ENCODE results near the gene EIF3A. TPM values are rescaled to one million over a fixed set of nuclear protein-coding genes. Genes with fewer than 3 reads are reported as not detected.

Gene EIF3A
- total and polyA plus RNA-seq, 2 of the 8 experiments (the other 6 are each of a cell fraction or from before 2014, with no cell fraction given) = 26.8 to 209 TPM

- no peak overlapping the region for H3K9ac ChIP-seq (replicated peaks in 1 of 4; ENCODE audit: extremely low read depth in 1 of 4, low read depth in 3 of 4, low read length in 3 of 4)
- no peaks in the 10 kb centered on the region for H3K27me3 ChIP-seq (replicated peaks in 1 of 4; ENCODE audit: control insufficient read depth in 3 of 4, extremely low read depth in 1 of 4, insufficient read depth in 3 of 4, low read length in 3 of 4)
- no peaks in the 10 kb centered on the region for H3K36me3 ChIP-seq (ENCODE audit: control insufficient read depth in 2 of 4, insufficient read depth in 4 of 4, low read length in 3 of 4)
- no peak overlapping the region for H3K27ac ChIP-seq (ENCODE audit: low read depth, low read length)
- H4K5ac ChIP-seq (ENCODE audit: insufficient read length, low read depth, low read length) = no peak overlapping the region
- no peak for FAIRE-seq
- no peak overlapping the region for H3K56ac ChIP-seq (replicated peaks; ENCODE audit: insufficient read length, low read depth, low read length)
- CTCF ChIA-PET (ENCODE audit: partially characterized antibody) = interaction anchor here (1.1 kb wide), 1 partner anchor 158 kb away, joined by 3 read pairs; no protein-coding TSS in a partner anchor
- no peak overlapping the region for H3K23ac ChIP-seq (ENCODE audit: insufficient read length)
- no peak for TF ChIP-seq SUZ12 (IDR thresholded peaks at IDR 0.05; ENCODE audit: low read length)
- H3K79me2 ChIP-seq (ENCODE audit: control insufficient read depth in 1 of 2, insufficient read depth in 2 of 2, low read length in 2 of 2) = no peaks in the 10 kb centered on the region
- H2AFZ ChIP-seq (ENCODE audit: low read length) = no peak overlapping the region
- no peak overlapping the region for H2BK15ac ChIP-seq (ENCODE audit: low read length)
- H3K4me3 ChIP-seq (ENCODE audit: extremely low read depth in 1 of 4, insufficient read depth in 2 of 4, low read depth in 3 of 4, low read length in 4 of 4) = no peak overlapping the region
- H2BK5ac ChIP-seq (ENCODE audit: low read depth, low read length) = no peak overlapping the region
- no peak overlapping the region for H2BK20ac ChIP-seq (ENCODE audit: low read length)
- H4K91ac ChIP-seq (replicated peaks; ENCODE audit: insufficient read length, low read length) = no peak overlapping the region
- POLR2A ChIA-PET (ENCODE audit: partially characterized antibody) = no interaction called here
- peaks cover 0 to 3% (median 3%) of the 10 kb centered on the region in 4 experiments; a peak in 2 of 7 replicates for H3K4me1 ChIP-seq (replicated peaks in 1 of 4; ENCODE audit: control insufficient read depth in 3 of 4, insufficient read depth in 4 of 4, low read length in 3 of 4)
- H2BK12ac ChIP-seq (ENCODE audit: low read depth, low read length) = no peak overlapping the region
- no peak overlapping the region for H3K14ac ChIP-seq (ENCODE audit: insufficient read length)
- no peak overlapping the region for H4K8ac ChIP-seq (ENCODE audit: extremely low read depth, insufficient read depth, low read length)
- no peak overlapping the region for H2AK5ac ChIP-seq (ENCODE audit: low read depth, low read length)
- H2BK120ac ChIP-seq (replicated peaks; ENCODE audit: low read depth, low read length) = no peak overlapping the region
- H3K18ac ChIP-seq (ENCODE audit: extremely low read depth, low read length) = no peak overlapping the region
- no peaks in the 10 kb centered on the region for H4K20me1 ChIP-seq (replicated peaks in 1 of 2; ENCODE audit: control insufficient read depth in 1 of 2, insufficient read depth in 2 of 2, low read length in 2 of 2)
- H3K4ac ChIP-seq (replicated peaks; ENCODE audit: insufficient read length, low read depth, low read length) = no peak overlapping the region
- no peaks in the 10 kb centered on the region for H3K79me1 ChIP-seq (ENCODE audit: low read depth, low read length)
- DNase-seq (ENCODE audit: low read depth in 1 of 2, low spot score in 2 of 2) = no peak
- no peak overlapping the region for H3K4me2 ChIP-seq (ENCODE audit: insufficient read depth in 1 of 2, low read depth in 2 of 2, low read length in 2 of 2)
- H3K9me3 ChIP-seq (ENCODE audit: insufficient read depth in 2 of 2, low read depth in 1 of 2, low read length in 1 of 2) = no peaks in the 10 kb centered on the region
- H3K23me2 ChIP-seq (ENCODE audit: low read depth, low read length) = no peaks in the 10 kb centered on the region
- 78% methylated on average over 1 of the region's 2 CpGs; no CpG with 5 or more reads in 1 of the 2 experiments for WGBS, 2 experiments (ENCODE audit: extremely low coverage in 1 of 2, insufficient coverage in 1 of 2, insufficient read length in 1 of 2, insufficient replicate concordance in 2 of 2, low coverage in 1 of 2, low lambda C conversion rate in 2 of 2, missing lambda C conversion rate in 1 of 2)
These were observed 95.0 kb downstream of the EIF3A start for GRCh38 chr10:118985576-118985975.

Small RNAs within 50 kb of the gene (small RNA-seq; reads per million reads assigned to genes)
- not detected for gene AL355598.1 (ENCODE audit: insufficient read depth)
- gene RF00413 (ENCODE audit: insufficient read depth) = not detected
- 0.51 reads per million for gene SNORA19 (ENCODE audit: insufficient read depth)

Other genes with a start within 250 kb of the EIF3A start
- gene NANOS1, start 51.1 kb downstream of the EIF3A start, total RNA-seq (2021; fragmentation: NEBNext Ultra II Directional; extraction: Animal tissue kit (Norgen Biotek cat#: 25700)) = 3.1 and 5.4 TPM in 2 replicates
- gene NANOS1, start 51.1 kb downstream of the EIF3A start, polyA plus RNA-seq (2011; rRNA removed) = 2.3 and 3.9 TPM in 2 replicates
- 61.6 and 64.4 TPM in 2 replicates for gene DENND10, start 23.3 kb upstream of the EIF3A start, total RNA-seq (2021; fragmentation: NEBNext Ultra II Directional; extraction: Animal tissue kit (Norgen Biotek cat#: 25700))
- gene DENND10, start 23.3 kb upstream of the EIF3A start, polyA plus RNA-seq (2011; rRNA removed) = 36.3 and 49.3 TPM in 2 replicates
- gene SFXN4, start 84.9 kb upstream of the EIF3A start, total RNA-seq (2021; fragmentation: NEBNext Ultra II Directional; extraction: Animal tissue kit (Norgen Biotek cat#: 25700)) = 21.6 and 24.1 TPM in 2 replicates
- gene SFXN4, start 84.9 kb upstream of the EIF3A start, polyA plus RNA-seq (2011; rRNA removed) = 7.0 and 15.4 TPM in 2 replicates
- gene PRDX3, start 98.0 kb upstream of the EIF3A start, total RNA-seq (2021; fragmentation: NEBNext Ultra II Directional; extraction: Animal tissue kit (Norgen Biotek cat#: 25700)) = 194 and 208 TPM in 2 replicates
- 112 and 201 TPM in 2 replicates for gene PRDX3, start 98.0 kb upstream of the EIF3A start, polyA plus RNA-seq (2011; rRNA removed)
- 2.4 and 2.5 TPM in 2 replicates for gene GRK5, start 126.8 kb upstream of the EIF3A start, total RNA-seq (2021; fragmentation: NEBNext Ultra II Directional; extraction: Animal tissue kit (Norgen Biotek cat#: 25700))
- 0.54 and 0.88 TPM in 2 replicates for gene GRK5, start 126.8 kb upstream of the EIF3A start, polyA plus RNA-seq (2011; rRNA removed)